Activated gamma-delta T cell (primary cell): Measurements from ENCODE around the gene PRLR.
"Not testable (repeated sequence)": the region's sequence is repeated elsewhere in the genome, so short reads cannot be mapped to it uniquely, and the experiment has no call there.

Experiments
- DNase-seq: peaks from one replicate; lab custom pipeline; 2025; lab: John Stamatoyannopoulos, UW
- total RNA-seq, 2 donors: gene quantifications; one replicate each; lab custom pipeline; 2026; lab: John Stamatoyannopoulos, UW

The PRLR gene
- 0 to 0.05 reads per million in 2 donors for total RNA-seq

DNA sequence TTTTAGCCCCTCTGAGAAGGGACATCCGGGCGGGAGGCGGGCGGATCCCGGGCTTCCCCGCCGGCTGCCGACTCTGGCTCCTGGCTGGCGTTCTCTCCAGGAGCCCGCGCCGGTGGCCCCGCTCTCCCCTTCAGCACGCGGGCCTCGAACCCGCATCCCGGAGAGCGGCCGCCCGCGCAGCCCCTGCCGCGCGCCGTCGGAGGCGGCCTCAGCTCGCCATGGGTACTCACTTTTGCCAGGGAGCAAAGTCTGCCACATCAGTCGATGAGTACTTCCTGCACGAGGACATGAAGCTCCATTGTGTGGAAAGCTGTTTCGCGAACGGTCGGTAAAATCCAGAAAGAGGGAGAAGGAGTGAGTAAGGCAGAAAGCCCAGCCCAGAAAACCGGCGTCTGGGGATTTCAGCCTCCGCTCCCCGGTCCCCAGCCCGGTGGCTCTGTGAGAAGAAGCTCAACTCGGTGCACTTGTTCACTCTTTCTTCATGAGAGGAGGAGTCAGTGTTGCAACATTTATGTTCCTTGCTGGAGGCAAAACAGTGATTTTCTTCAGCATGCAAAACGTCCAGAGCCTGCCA is at the start of gene PRLR:
Gene PRLR, minus strand, starts transcription at position 450 of the 574 bp plus-strand sequence. CDS start 140,867 bp downstream, outside the sequence.
- DNase-seq, result no peak

DNA sequence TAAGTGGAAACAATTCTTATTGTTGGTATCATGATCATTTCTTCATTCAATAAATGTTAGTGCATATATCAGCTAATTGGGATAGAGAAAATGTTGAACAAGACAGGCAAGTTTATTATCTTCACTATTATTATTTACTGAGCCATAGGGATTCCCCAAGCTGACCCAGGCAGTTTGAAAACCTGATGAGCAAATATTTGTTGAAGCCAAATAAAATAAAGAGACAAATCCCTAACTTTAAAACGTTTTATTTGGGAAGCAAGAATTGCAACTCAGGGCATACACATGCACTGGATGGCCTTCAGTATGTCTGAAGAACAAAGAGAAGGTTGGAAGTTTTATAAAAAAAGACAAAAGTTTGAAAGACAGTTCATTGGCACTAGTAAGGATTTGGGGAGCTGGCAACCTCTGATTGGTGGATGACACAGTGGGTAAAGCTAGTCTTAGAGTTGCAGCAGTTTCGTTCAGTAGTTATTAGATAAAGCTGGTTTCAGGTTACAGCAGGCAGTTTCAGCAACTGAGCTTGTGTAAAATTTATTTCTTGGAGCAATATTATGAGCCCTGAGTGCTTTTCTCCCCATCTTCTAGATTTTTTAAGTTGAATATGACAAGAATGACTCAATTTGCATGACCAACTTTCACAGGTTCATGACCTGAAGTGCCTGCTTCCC is 44.7 kb upstream of the PRLR start:
- no peak for DNase-seq

- DNase-seq, result no peak
These were observed 38.7 kb upstream of the PRLR start for GRCh38 chr5:35269006-35269405.

GRCh38 chr5:35266276-35266675 is 36.0 kb upstream of the PRLR start:
- DNase-seq, result no peak

- no peak for DNase-seq
These were observed 34.2 kb upstream of the PRLR start for GRCh38 chr5:35264509-35264908.

DNA sequence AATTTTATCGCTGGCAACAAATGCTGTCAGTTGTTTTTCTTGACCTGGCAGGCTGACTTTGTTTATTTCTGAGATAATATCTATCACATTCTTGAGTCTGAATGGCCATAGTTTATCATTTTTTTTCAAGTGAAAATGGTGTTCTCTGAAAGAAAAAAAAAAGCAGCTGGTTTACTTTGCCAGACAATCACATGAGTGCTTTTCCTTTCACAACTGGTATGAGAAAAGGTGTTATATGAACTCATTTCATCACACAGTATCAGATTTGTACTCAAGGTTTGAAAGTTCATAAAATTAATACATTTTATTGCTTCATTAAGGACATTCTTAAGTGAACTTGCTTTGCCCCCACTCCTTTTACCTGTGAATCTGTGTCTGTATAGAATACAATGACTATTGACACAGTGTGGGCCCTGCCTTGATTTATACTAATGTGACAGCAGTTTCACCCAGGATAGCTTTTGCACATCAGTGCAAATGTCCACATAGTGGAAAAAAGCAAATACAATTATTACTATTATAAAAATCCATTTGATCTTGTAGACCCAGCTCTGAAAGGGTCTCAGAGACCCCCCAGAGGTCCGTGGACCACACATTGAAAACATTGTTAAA is 33.1 kb upstream of the PRLR start:
- DNase-seq, result no peak

DNA sequence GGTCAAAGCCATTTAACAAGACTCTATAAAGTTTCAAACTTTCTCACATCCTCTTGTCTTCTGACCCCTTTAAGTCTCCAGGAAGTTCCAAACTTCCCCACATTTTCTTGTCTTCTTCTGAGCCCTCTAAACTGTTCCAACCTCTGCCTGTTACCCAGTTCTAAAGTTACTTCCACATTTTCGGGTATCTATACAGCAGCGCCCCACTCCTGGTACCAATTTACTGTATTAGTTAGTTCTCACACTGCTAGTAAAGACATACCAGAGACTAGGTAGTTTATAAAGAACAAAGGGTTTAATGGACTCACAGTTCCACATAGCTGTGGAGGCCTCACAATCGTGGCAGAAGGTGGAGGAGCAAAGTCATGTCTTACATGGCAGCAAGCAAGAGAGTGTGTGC is 23.3 kb upstream of the PRLR start:
- DNase-seq, result no peak

DNA sequence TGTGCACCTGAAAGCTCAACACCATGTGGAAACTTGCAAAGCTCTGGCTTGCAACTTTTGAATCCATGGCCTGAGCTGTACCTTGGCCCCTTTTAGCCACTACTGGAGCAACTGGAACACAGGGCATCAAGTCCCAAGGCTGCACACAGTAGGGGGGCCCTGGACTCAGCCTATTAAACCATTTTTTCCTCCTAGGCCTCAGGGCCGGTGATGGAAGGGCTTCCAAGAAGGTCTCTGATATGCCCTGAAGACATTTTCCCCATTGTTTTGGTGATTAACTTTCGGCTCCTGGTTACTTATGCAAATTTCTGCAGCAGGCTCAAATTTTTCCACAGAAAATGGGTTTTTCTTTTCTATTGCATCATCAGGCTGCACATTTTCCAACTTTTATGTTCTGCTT is 22.7 kb upstream of the PRLR start:
- DNase-seq, result no peak

DNA sequence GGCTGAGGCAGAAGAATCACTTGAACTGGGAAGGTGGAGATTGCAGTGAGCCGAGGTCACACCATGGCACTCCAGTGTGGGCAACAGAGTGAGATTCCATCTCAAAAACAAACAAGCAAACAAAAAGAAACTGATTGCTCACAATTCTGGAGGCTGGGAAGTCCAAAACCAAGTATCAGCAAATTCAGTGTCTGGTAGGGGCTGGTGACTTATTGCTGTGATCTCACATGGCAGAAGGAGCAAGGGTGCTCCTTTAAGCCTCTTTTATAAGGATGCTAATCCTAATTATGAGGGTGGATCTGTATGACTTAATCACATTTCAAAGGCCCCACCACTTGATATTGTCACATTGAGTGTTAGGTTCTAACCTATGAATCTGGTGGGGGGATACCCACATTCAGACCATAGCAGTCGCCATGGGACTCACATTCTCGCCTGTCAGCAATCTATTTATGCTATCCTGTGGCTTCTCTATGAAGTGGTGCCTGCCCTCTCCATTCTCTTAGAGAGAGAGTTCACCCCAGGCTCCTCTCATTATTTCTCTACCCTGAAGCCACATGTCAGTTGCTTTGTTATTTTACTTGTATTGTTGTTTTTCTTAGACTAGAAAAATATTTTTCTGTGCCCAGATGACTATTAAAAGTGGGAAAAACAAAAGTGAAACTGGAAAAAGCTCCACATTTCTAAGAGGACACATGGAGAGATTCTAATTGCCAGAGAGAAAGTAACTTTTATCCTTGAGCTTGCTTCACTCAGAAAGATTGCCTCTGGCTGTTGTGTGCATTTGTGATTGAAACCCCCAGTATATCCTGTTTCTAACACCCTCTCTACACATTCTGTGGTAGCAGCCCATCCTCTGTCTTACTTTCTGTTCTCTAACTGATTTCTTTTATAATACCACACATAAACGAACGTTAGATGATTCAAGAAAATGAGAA is 18.8 kb upstream of the PRLR start:
- no peak for DNase-seq

DNA sequence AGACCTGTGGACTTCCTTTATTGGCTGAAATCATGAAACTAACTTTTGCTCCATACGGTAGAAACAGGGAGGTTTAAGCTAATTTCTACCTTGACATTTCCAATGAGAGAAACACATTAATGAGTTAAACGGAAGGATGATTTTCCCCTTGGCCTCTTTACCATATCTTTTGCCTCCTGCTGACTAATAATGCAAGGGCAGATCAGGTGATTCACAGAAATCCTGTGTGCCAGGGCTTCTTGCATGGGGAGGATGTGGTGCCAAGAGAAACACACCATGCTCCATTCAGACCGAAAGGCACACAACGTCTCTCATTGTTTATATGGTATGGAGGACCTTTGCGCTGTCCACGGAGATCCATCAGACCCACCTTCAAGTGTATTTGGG is 17.4 kb upstream of the PRLR start:
- no peak for DNase-seq

DNA sequence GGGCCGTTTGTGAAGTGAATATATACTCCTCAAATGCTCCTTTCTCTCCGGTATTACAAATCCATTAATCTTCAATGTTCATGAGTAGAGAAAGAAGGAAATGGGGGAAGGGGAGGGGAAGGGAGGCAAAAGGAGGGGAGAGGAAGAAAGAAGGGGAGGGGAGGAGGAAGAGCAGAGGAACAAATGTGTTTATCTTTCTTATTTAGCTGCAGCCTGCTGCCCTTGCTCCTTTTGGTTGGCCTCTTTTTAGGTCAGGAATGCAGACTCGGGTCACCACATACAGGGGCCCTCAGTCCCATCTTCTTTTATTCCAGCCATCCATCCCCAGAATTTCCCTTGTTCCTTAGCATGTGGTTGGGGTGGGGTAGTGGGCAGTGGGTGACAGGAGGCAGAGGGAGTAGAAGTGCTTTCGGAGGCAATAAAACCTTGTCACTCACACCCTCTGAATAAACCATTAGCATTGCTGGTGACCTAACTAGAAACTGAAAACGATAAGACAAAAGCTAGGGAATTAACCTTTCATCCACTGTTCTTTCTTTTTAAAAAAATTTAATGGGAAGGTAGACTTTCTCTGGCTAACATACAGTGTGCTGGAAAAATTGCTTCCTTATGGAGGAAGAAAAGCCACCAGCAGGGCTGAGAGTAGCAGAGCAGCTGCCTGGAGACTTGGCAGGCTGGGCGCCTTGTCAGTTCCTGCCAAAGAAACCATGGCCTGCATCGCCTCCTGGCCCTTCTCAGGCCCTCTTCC is 16.8 kb upstream of the PRLR start:
- no peak for DNase-seq

- DNase-seq, result no peak
These were observed 16.1 kb upstream of the PRLR start for GRCh38 chr5:35246411-35246810.

DNA sequence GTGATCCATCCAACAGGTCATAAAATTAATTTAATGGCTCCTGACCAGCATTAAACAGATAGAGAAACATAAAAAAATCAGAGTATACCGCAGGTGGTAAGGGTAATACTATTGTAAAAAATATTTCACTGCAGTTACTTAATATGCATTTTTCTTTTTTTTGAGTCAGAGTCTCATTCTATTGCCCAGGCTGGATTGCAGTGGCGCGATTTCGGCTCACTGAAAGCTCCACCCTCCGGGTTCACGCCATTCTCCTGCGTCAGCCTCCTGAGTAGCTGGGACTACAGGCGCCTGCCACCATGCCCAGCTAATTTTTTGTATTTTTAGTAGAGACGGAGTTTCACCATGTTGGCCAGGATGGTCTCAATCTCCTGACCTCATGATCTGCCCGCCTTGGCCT is 15.1 kb upstream of the PRLR start:
- not testable (repeated sequence) for DNase-seq

- DNase-seq, result no peak
These were observed 13.9 kb upstream of the PRLR start for GRCh38 chr5:35244171-35244570.

- no peak for DNase-seq
These were observed 12.5 kb upstream of the PRLR start for GRCh38 chr5:35242702-35243258.

DNA sequence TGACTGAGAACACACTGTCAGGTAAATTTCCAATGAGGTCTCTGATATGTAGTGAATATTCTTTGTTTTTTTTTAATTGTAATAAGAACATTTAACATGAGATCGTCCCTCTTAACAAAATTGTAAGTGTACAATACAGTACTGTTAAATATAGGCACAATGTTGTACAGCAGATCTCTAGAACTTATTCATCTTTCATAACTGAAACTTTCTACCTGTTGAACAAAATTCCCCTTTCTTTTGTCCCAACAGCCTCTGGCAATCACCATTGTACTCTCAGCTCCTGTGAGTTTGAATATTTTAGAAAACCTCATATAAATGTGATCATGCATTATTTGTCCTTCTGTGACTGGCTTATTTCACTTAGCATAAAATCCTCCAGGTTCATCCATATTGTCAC is 10.6 kb upstream of the PRLR start:
- no peak for DNase-seq

DNA sequence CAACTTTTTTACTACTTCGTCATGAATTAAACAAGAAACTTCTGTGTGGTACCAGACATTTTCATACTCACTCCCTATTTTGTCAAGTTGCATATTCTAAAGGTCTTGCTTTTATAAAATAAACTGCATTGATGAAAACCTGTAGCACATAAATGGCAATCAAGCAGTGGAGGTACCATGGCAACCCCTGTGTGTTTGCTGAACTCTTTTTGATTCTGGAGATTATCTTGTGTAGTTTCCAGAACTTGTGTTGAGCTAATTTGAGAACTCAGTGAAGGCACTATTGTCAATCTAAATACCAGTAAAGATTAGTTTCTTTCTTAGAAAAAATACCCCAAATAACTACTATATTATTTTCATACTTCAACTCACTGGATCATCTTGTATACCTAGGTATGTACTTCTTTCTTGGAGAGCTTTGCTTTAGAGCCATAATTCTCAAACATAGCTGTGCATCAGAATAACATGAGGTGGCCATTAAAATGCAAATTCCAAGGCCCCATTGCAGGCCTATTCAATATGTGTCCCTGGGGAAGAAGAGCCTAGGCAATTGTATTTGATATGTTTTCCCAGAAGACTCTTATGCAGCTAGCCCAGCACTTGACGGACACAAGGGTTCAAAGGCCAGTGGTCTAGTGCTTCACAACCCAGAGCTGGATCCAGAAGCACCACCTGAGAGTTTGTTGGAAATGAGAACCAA is 9.8 kb upstream of the PRLR start:
- DNase-seq, result no peak

DNA sequence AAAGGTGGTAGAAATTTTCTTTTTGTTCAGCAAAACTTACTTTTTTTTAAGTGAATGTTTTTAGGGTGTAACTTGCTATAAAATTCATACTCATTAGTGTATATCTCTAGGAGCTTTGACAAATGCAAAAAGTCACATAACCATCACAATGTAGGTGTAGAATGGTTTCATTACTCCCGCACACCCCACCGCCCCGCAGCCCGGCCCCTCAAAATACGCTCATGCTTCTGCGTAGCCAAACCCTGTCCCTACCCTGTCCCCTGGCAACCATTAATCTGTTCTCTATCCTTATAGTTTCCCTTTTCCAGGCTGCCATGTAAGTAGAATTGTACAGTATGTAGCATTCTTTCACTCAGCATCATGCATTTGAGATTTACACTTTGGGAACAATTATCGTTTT is 9.2 kb upstream of the PRLR start:
- no peak for DNase-seq

- DNase-seq, result no peak
These were observed 7.5 kb upstream of the PRLR start for GRCh38 chr5:35237580-35238376.

DNA sequence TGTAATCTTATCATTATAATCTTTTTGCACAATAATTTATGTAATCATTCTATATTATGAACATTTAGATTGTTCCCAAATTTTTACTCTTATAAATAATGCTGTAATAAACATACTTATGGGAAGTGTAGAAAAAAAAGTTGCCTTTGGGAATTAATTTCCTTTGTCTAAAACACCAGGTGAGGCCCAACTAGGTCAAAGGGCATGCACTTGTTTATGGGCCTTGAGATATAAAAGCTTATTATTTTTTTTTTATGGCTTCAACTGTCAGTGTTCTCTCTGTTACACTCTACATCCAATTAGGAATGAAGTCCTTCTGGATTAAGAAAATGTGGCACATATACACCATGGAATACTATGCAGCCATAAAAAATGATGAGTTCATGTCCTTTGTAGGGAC is 6.5 kb upstream of the PRLR start:
- no peak for DNase-seq
